ENCODE measurements around the gene GLT6D1. TPM values are rescaled to one million over a fixed set of nuclear protein-coding genes. Genes with fewer than 3 reads are reported as not detected.

Gene GLT6D1
- total and polyA plus RNA-seq, 2 of the 8 experiments (the other 6 are each of a cell fraction or from before 2014, with no cell fraction given) = 1.3 to 2.1 TPM

GRCh38 chr9:135590486-135591079, 48.8 kb downstream of the GLT6D1 start (continued):
- TF ChIP-seq POU5F1 (IDR thresholded peaks at IDR 0.05; ENCODE audit: low read depth, low read length) (no peak), NANOG (IDR thresholded peaks at IDR 0.05; ENCODE audit: insufficient read depth, low read depth, low read length, poor library complexity, severe bottlenecking) (no peak), RBBP5 (IDR thresholded peaks at IDR 0.05; ENCODE audit: borderline replicate concordance, low read depth, low read length) (no peak), ASH2L (IDR thresholded peaks at IDR 0.05; ENCODE audit: low read length) (no peak), ZNF274 (IDR thresholded peaks at IDR 0.05; ENCODE audit: borderline replicate concordance, extremely low read depth, low read length) (no peak)
- TF ChIP-seq, protein P1, sequence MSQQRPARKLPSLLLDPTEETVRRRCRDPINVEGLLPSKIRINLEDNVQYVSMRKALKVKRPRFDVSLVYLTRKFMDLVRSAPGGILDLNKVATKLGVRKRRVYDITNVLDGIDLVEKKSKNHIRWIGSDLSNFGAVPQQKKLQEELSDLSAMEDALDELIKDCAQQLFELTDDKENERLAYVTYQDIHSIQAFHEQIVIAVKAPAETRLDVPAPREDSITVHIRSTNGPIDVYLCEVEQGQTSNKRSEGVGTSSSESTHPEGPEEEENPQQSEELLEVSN (IDR thresholded peaks at IDR 0.05) = no peak

Measured in H1 (cell line).